ENCODE data around the gene PEAR1. TPM values are rescaled to one million over a fixed set of nuclear protein-coding genes. Genes with fewer than 3 reads are reported as not detected.
A peak's percentile ranks its signal among the peaks of the same experiment; 100 is the strongest.

PEAR1 gene
- polyA plus RNA-seq, 3 donors: not detected

GRCh38 chr1:156947818-156948525, 54.5 kb downstream of the PEAR1 start:
- DNase-seq: no peak
- H3K27me3 Mint-ChIP-seq (ENCODE audit: low read depth in 3 of 3): no peaks in the 10 kb centered on the region
- Histone ChIP-seq H3K27ac (ENCODE audit: low read depth in 1 of 2, low read length in 2 of 2) (no peak overlapping the region), H2AFZ (ENCODE audit: insufficient read depth, low read depth, low read length, poor library complexity, severe bottlenecking) (no peak overlapping the region), H3K27me3 (ENCODE audit: control insufficient read depth in 2 of 2, insufficient read depth in 2 of 2, low read length in 2 of 2) (no peaks in the 10 kb centered on the region), H3K4me1 (ENCODE audit: control insufficient read depth in 1 of 2, insufficient read depth in 2 of 2, low read length in 2 of 2) (no peaks in the 10 kb centered on the region), H3K4me3 (replicated peaks in 1 of 3; ENCODE audit: low read depth in 2 of 3, low read length in 3 of 3) (no peak overlapping the region), H4K20me1 (ENCODE audit: insufficient read depth, low read length) (peaks cover 30% of the 10 kb centered on the region), H3K4me2 (replicated peaks; ENCODE audit: extremely low read depth, low read length, poor library complexity, severe bottlenecking) (no peak overlapping the region), H3K79me2 (ENCODE audit: insufficient read depth, low read length) (no peaks in the 10 kb centered on the region), H3K9me3 (replicated peaks in 1 of 2; ENCODE audit: control insufficient read depth in 1 of 2, insufficient read depth in 1 of 2, low read length in 2 of 2) (no peaks in the 10 kb centered on the region), H3K36me3 (replicated peaks in 1 of 2; ENCODE audit: control insufficient read depth in 1 of 2, insufficient read depth in 2 of 2, low read length in 2 of 2) (peaks cover 100% of the 10 kb centered on the region in 2 donors), H3K9ac (ENCODE audit: insufficient read depth, low read length, poor library complexity, severe bottlenecking) (no peak overlapping the region)
- intact Hi-C loops (cut with micrococcal nuclease): no loop called here
- H3K27ac Mint-ChIP-seq: peak overlapping the region in 1 of 7 donors; percentile 30
- no peak overlapping the region for H3K4me3 Mint-ChIP-seq
- H3K9me3 Mint-ChIP-seq: no peaks in the 10 kb centered on the region
- H3K36me3 Mint-ChIP-seq: peaks cover 96 to 100% of the 10 kb centered on the region in 2 donors
- WGBS (ENCODE audit: insufficient coverage): 100% methylated on average over 4 of the region's 17 CpGs
- TF ChIP-seq, protein P1, sequence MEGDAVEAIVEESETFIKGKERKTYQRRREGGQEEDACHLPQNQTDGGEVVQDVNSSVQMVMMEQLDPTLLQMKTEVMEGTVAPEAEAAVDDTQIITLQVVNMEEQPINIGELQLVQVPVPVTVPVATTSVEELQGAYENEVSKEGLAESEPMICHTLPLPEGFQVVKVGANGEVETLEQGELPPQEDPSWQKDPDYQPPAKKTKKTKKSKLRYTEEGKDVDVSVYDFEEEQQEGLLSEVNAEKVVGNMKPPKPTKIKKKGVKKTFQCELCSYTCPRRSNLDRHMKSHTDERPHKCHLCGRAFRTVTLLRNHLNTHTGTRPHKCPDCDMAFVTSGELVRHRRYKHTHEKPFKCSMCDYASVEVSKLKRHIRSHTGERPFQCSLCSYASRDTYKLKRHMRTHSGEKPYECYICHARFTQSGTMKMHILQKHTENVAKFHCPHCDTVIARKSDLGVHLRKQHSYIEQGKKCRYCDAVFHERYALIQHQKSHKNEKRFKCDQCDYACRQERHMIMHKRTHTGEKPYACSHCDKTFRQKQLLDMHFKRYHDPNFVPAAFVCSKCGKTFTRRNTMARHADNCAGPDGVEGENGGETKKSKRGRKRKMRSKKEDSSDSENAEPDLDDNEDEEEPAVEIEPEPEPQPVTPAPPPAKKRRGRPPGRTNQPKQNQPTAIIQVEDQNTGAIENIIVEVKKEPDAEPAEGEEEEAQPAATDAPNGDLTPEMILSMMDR (IDR thresholded peaks at IDR 0.05): no peak
- no peaks in the 10 kb centered on the region for H3K4me1 Mint-ChIP-seq

DNA sequence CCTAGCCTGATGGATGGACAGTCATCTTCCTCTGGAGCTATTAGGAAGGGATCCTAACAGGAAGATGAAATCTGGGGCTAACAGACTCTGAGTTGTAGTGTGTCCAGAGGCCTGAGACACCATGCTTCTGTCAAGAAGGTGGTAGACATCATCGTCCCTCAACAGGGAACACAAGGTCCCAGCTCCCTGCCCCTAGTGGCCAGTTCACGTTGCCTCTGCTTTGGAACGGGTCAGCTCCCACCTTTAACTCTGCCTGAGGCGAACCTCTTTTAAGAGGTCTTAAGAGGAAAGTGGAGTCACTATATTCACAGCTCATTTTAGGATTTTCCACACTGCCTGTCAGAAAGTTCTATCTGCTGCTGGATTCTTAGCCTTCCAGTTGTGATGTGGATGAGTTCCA, 55.2 kb downstream of the PEAR1 start:
- Histone ChIP-seq H2AFZ (ENCODE audit: insufficient read depth, low read depth, low read length, poor library complexity, severe bottlenecking) (no peak overlapping the region), H3K9me3 (replicated peaks in 1 of 2; ENCODE audit: control insufficient read depth in 1 of 2, insufficient read depth in 1 of 2, low read length in 2 of 2) (no peaks in the 10 kb centered on the region), H3K4me2 (replicated peaks; ENCODE audit: extremely low read depth, low read length, poor library complexity, severe bottlenecking) (no peak overlapping the region), H3K36me3 (replicated peaks in 1 of 2; ENCODE audit: control insufficient read depth in 1 of 2, insufficient read depth in 2 of 2, low read length in 2 of 2) (peaks cover 98 to 100% of the 10 kb centered on the region in 2 donors), H4K20me1 (ENCODE audit: insufficient read depth, low read length) (peaks cover 30% of the 10 kb centered on the region), H3K79me2 (ENCODE audit: insufficient read depth, low read length) (no peaks in the 10 kb centered on the region), H3K4me3 (replicated peaks in 1 of 3; ENCODE audit: low read depth in 2 of 3, low read length in 3 of 3) (no peak overlapping the region), H3K9ac (ENCODE audit: insufficient read depth, low read length, poor library complexity, severe bottlenecking) (no peak overlapping the region), H3K27ac (ENCODE audit: low read depth in 1 of 2, low read length in 2 of 2) (no peak overlapping the region), H3K27me3 (ENCODE audit: control insufficient read depth in 2 of 2, insufficient read depth in 2 of 2, low read length in 2 of 2) (no peaks in the 10 kb centered on the region), H3K4me1 (ENCODE audit: control insufficient read depth in 1 of 2, insufficient read depth in 2 of 2, low read length in 2 of 2) (no peaks in the 10 kb centered on the region)
- H3K36me3 Mint-ChIP-seq: peaks cover 95 to 98% of the 10 kb centered on the region in 2 donors
- H3K27me3 Mint-ChIP-seq (ENCODE audit: low read depth in 3 of 3): no peaks in the 10 kb centered on the region
- no peaks in the 10 kb centered on the region for H3K4me1 Mint-ChIP-seq
- intact Hi-C loops (cut with micrococcal nuclease): no loop called here
- H3K4me3 Mint-ChIP-seq: no peak overlapping the region
- no peaks in the 10 kb centered on the region for H3K9me3 Mint-ChIP-seq
- DNase-seq: no peak
- TF ChIP-seq, protein P1 (IDR thresholded peaks at IDR 0.05): no peak
- no CpG with 5 or more reads among the region's 4 CpGs for WGBS (ENCODE audit: insufficient coverage)
- peak overlapping the region in 1 of 7 donors; percentile 30 for H3K27ac Mint-ChIP-seq

Measured in CD14-positive monocyte (primary cell).